ENCODE measurements around the gene PLLP. TPM values are rescaled to one million over a fixed set of nuclear protein-coding genes. Genes with fewer than 3 reads are reported as not detected.

The PLLP gene
- total RNA-seq, 2 experiments from 2014 or later = 0.22 TPM; not detected in 1

DNA sequence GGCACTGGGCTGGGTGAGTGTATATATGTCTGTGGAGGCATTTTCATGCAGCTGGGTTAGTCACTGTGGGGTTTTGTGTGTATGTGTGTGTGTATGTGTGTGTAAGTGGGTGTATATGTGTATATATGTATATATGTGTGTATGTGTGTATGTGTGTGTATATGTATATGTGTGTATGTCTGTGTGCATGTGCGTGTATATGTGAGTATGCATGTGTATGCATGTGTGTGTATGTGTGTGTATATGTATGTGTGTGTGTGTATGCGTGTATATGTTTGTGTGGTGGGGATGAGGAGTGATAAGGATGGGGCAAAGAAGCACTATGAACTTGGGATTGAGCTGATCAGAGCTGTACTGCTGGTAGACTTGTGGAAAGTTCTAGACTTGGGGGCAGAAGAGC is 29.0 kb upstream of the PLLP start:
- no peak for DNase-seq (ENCODE audit: low spot score)
- TF ChIP-seq, protein P1, sequence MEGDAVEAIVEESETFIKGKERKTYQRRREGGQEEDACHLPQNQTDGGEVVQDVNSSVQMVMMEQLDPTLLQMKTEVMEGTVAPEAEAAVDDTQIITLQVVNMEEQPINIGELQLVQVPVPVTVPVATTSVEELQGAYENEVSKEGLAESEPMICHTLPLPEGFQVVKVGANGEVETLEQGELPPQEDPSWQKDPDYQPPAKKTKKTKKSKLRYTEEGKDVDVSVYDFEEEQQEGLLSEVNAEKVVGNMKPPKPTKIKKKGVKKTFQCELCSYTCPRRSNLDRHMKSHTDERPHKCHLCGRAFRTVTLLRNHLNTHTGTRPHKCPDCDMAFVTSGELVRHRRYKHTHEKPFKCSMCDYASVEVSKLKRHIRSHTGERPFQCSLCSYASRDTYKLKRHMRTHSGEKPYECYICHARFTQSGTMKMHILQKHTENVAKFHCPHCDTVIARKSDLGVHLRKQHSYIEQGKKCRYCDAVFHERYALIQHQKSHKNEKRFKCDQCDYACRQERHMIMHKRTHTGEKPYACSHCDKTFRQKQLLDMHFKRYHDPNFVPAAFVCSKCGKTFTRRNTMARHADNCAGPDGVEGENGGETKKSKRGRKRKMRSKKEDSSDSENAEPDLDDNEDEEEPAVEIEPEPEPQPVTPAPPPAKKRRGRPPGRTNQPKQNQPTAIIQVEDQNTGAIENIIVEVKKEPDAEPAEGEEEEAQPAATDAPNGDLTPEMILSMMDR (conservative IDR thresholded peaks at IDR 0.05; ENCODE audit: low read length) = no peak
- TF ChIP-seq EZH2phosphoT487 (IDR thresholded peaks at IDR 0.05; ENCODE audit: borderline replicate concordance, low read depth, low read length) = no peak
- no peaks in the 10 kb centered on the region for H3K79me2 ChIP-seq (ENCODE audit: insufficient read depth, low read depth, low read length)
- no peak overlapping the region for H2AFZ ChIP-seq (ENCODE audit: low read length)
- no peaks in the 10 kb centered on the region for H4K20me1 ChIP-seq (ENCODE audit: insufficient read depth, low read length)
- no peaks in the 10 kb centered on the region for H3K9me2 ChIP-seq (ENCODE audit: insufficient read depth, low read length)
- no peak overlapping the region for H3K4me3 ChIP-seq (ENCODE audit: low read depth, low read length, poor library complexity, severe bottlenecking)
- no peak overlapping the region for H3K4me2 ChIP-seq (ENCODE audit: low read length)
- CTCF ChIA-PET (ENCODE audit: unreplicated experiment) = no interaction called here
- peaks cover 7% of the 10 kb centered on the region for H3K4me1 ChIP-seq (ENCODE audit: insufficient read depth, low read length, poor library complexity, severe bottlenecking)
- H3K27ac ChIP-seq (ENCODE audit: low read depth, low read length, poor library complexity, severe bottlenecking) = no peak overlapping the region
- no peaks in the 10 kb centered on the region for H3K36me3 ChIP-seq (ENCODE audit: insufficient read depth, low read length)
- no peaks in the 10 kb centered on the region for H3K9me3 ChIP-seq (ENCODE audit: low read length)
- no TSS peak for BruUV-seq (replicated peaks)
- intact Hi-C loops (cut with micrococcal nuclease; ENCODE audit: unreplicated experiment) = no loop called here
- POLR2A ChIA-PET = no interaction called here

DNA sequence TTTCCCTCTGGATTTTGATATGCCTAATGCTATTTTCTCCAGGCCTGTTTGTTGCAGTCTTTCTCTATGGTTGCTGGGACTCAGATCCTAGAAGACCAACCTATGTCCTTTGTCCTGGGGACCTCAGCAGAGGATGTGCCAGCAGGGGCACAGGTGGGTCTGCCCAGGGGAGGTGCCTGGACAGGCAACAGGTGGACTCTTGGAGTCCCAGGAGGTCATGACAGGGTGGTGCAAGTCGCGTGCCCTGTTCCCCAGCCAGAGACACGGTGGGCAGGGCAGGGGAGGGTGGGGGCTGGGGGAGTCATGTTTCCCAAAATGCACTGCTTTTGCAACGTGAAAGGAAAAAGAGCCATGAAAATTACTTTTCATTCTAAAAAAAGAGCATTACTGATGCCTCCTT is 26.3 kb upstream of the PLLP start:
- CTCF ChIA-PET (ENCODE audit: unreplicated experiment) = no interaction called here
- POLR2A ChIA-PET = no interaction called here
- Histone ChIP-seq H3K4me1 (ENCODE audit: insufficient read depth, low read length, poor library complexity, severe bottlenecking) (peaks cover 7% of the 10 kb centered on the region), H3K9me2 (ENCODE audit: insufficient read depth, low read length) (no peaks in the 10 kb centered on the region), H3K79me2 (ENCODE audit: insufficient read depth, low read depth, low read length) (no peaks in the 10 kb centered on the region), H3K4me2 (ENCODE audit: low read length) (no peak overlapping the region), H2AFZ (ENCODE audit: low read length) (no peak overlapping the region), H3K27ac (ENCODE audit: low read depth, low read length, poor library complexity, severe bottlenecking) (no peak overlapping the region), H3K9me3 (ENCODE audit: low read length) (no peaks in the 10 kb centered on the region), H3K4me3 (ENCODE audit: low read depth, low read length, poor library complexity, severe bottlenecking) (no peak overlapping the region), H4K20me1 (ENCODE audit: insufficient read depth, low read length) (no peaks in the 10 kb centered on the region), H3K36me3 (ENCODE audit: insufficient read depth, low read length) (no peaks in the 10 kb centered on the region)
- no TSS peak for BruUV-seq (replicated peaks)
- TF ChIP-seq EZH2phosphoT487 (IDR thresholded peaks at IDR 0.05; ENCODE audit: borderline replicate concordance, low read depth, low read length) = no peak
- TF ChIP-seq, protein P1 (conservative IDR thresholded peaks at IDR 0.05; ENCODE audit: low read length) = no peak
- DNase-seq (ENCODE audit: low spot score) = no peak
- intact Hi-C loops (cut with micrococcal nuclease; ENCODE audit: unreplicated experiment) = no loop called here

DNA sequence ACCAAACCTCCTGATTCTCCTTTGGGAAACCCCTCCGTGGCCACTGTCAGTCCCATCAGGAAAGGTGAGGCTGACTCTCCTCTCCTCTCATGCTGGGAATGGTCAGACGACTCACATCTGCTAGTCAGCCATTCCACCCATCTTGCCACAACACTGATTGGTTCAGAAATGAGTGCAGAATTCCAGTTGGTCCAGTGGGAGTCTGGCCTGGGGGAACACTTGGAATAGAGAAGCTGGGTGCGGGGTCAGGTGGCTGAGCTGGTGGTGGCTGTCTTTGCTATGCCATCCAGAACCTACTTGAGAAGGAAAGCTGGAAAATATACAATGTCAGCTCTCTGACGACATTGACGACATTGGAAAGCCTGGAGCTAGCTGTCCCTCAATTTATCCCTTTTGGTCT is 23.6 kb upstream of the PLLP start:
- Histone ChIP-seq H4K20me1 (ENCODE audit: insufficient read depth, low read length) (no peaks in the 10 kb centered on the region), H3K36me3 (ENCODE audit: insufficient read depth, low read length) (no peaks in the 10 kb centered on the region), H3K9me2 (ENCODE audit: insufficient read depth, low read length) (no peaks in the 10 kb centered on the region), H3K4me3 (ENCODE audit: low read depth, low read length, poor library complexity, severe bottlenecking) (no peak overlapping the region), H3K27ac (ENCODE audit: low read depth, low read length, poor library complexity, severe bottlenecking) (no peak overlapping the region), H3K4me1 (ENCODE audit: insufficient read depth, low read length, poor library complexity, severe bottlenecking) (no peaks in the 10 kb centered on the region), H2AFZ (ENCODE audit: low read length) (no peak overlapping the region), H3K79me2 (ENCODE audit: insufficient read depth, low read depth, low read length) (no peaks in the 10 kb centered on the region), H3K4me2 (ENCODE audit: low read length) (no peak overlapping the region), H3K9me3 (ENCODE audit: low read length) (no peaks in the 10 kb centered on the region)
- ChIA-PET POLR2A (no interaction called here), CTCF (ENCODE audit: unreplicated experiment) (no interaction called here)
- intact Hi-C loops (cut with micrococcal nuclease; ENCODE audit: unreplicated experiment) = no loop called here
- no TSS peak for BruUV-seq (replicated peaks)
- TF ChIP-seq, protein P1 (conservative IDR thresholded peaks at IDR 0.05; ENCODE audit: low read length) = no peak
- no peak for TF ChIP-seq EZH2phosphoT487 (IDR thresholded peaks at IDR 0.05; ENCODE audit: borderline replicate concordance, low read depth, low read length)
- no peak for DNase-seq (ENCODE audit: low spot score)

Data from OCI-LY7 (cell line).